HepG2 (cell line): ENCODE results near the gene IMPDH1. TPM values are rescaled to one million over a fixed set of nuclear protein-coding genes. Genes with fewer than 3 reads are reported as not detected.

Experiments
- AFF4 ChIP-seq: sonication (generic); formaldehyde crosslinking; IDR thresholded peaks from 2 replicates; pipeline ENCODE4 v1.4.0; 2020; ENCODE audit warnings: missing genetic modification reagents
- AHDC1 ChIP-seq: sonication (generic); formaldehyde crosslinking; IDR thresholded peaks from 2 replicates; pipeline ENCODE4 v1.5.1; 2020; ENCODE audit warnings: mild to moderate bottlenecking, missing genetic modification reagents, borderline replicate concordance
- CREM ChIP-seq, 2 experiments: sonication (generic) in 1 of 2; formaldehyde crosslinking in 1 of 2; IDR thresholded peaks; 2 replicates each; pipeline versions ENCODE4 v1.4.0 to v1.6.1; 2016 to 2020; ENCODE audit warnings: antibody characterized with exemption in 1 of 2, mild to moderate bottlenecking in 1 of 2, missing genetic modification reagents in 1 of 2
- RERE ChIP-seq: IDR thresholded peaks from 2 replicates; pipeline ENCODE4 v1.6.1; 2016; ENCODE audit warnings: low read depth, missing genetic modification reagents, missing compliant biosample characterization
- SMYD3 ChIP-seq: sonication (generic); formaldehyde crosslinking; IDR thresholded peaks from 2 replicates; pipeline ENCODE4 v1.8.1; 2023; ENCODE audit warnings: mild to moderate bottlenecking, missing genetic modification reagents
- SP140L ChIP-seq: sonication (generic); formaldehyde crosslinking; IDR thresholded peaks from 2 replicates; pipeline ENCODE4 v1.4.0; 2020; ENCODE audit warnings: missing genetic modification reagents, borderline replicate concordance
- SUZ12 ChIP-seq: fragments of 150-350 bp; IDR thresholded peaks from 2 replicates; pipeline ENCODE4 v1.6.1; 2014; ENCODE audit warnings: low read depth, low read length
- TEAD3 ChIP-seq: optimal IDR thresholded peaks from 2 replicates; pipeline ENCODE3; 2016; ENCODE audit warnings: borderline replicate concordance
- ZFYVE20 ChIP-seq: sonication (generic); formaldehyde crosslinking; IDR thresholded peaks from 2 replicates; pipeline ENCODE4 v1.8.0; 2023; ENCODE audit warnings: low read depth, mild to moderate bottlenecking, moderate library complexity, missing genetic modification reagents, borderline replicate concordance
- ZNF3 ChIP-seq: IDR thresholded peaks from 2 replicates; pipeline ENCODE4 v1.7.0; 2017; ENCODE audit warnings: inconsistent platforms
- ZNF557 ChIP-seq: sonication (generic); formaldehyde crosslinking; IDR thresholded peaks from 2 replicates; pipeline ENCODE4 v1.4.0; 2020; ENCODE audit warnings: missing genetic modification reagents
- ZNF773 ChIP-seq: sonication (generic); formaldehyde crosslinking; IDR thresholded peaks from 2 replicates; pipeline ENCODE4 v1.4.0; 2020; ENCODE audit warnings: missing genetic modification reagents, borderline replicate concordance
- polyA plus RNA-seq, 8 experiments: library from polyadenylated mRNA; depleted of rRNA in 3 of 8; stranded (reverse) in 7 of 8; unstranded in 1 of 8; fragments of >200 nt; fragmentation: Illumina TruSeq in 4 of 8; extraction: Trizol in 4 of 8; gene quantifications; 2 replicates each; pipeline versions ENCODE4 v1.2.1 to v1.2.3, GENCODE V29; 2011 to 2016; ENCODE audit warnings: low read depth in 4 of 8, missing spikeins in 1 of 8, mixed read lengths in 1 of 8; ENCODE audit not compliant: insufficient read depth in 1 of 8
- total RNA-seq, 5 experiments: library from RNA; depleted of rRNA; stranded (reverse); fragments of >200 nt; fragmentation: Illumina TruSeq; extraction: Trizol; gene quantifications; 2 replicates each; pipeline ENCODE4 v1.2.3, GENCODE V29; 2016; ENCODE audit warnings: low read depth in 1 of 5

The IMPDH1 gene
- total and polyA plus RNA-seq, 2 of the 13 experiments (the other 11 are each of a cell fraction or from before 2014, with no cell fraction given): 22.8 to 34.0 TPM

GRCh38 chr7:128343554-128344430, 66.0 kb downstream of the IMPDH1 start, which contains the start of gene RBM28 (continued):
- TF ChIP-seq ZNF773: peak; percentile 98
- TF ChIP-seq SMYD3: peak; percentile 100
- peak; percentile 73 for TF ChIP-seq CREM (IDR thresholded peaks at IDR 0.05)
- 0 out of 2 replicates have a peak, but pooled peaks have one; percentile 11 for TF ChIP-seq CREM (CRISPR knock-in tag; IDR thresholded peaks at IDR 0.05)
- TF ChIP-seq ZNF557 (CRISPR knock-in tag): peak; percentile 96
- TF ChIP-seq AFF4 (CRISPR knock-in tag): 0 out of 2 replicates have a peak, but pooled peaks have one; percentile 71
- no peak for TF ChIP-seq SUZ12
- peak; percentile 71; the same call in 1 of the 2 replicates for TF ChIP-seq RERE
- peak; percentile 87 for TF ChIP-seq TEAD3 (CRISPR knock-in tag)
- TF ChIP-seq ZNF3: peak; percentile 88
- peak; percentile 99 for TF ChIP-seq ZFYVE20 (CRISPR knock-in tag)
- TF ChIP-seq AHDC1 (CRISPR knock-in tag): peak; percentile 81
- peak; percentile 99; the same call in 1 of the 2 replicates for TF ChIP-seq SP140L (CRISPR knock-in tag)
